ENCODE results near the gene TSPAN10. TPM values are rescaled to one million over a fixed set of nuclear protein-coding genes. Genes with fewer than 3 reads are reported as not detected.

Gene TSPAN10
- total and polyA plus RNA-seq, 9 of the 15 experiments (the other 6 are each of a cell fraction or from before 2014, with no cell fraction given) = 0.05 to 0.31 (median 0.13) TPM; not detected in 1

DNA sequence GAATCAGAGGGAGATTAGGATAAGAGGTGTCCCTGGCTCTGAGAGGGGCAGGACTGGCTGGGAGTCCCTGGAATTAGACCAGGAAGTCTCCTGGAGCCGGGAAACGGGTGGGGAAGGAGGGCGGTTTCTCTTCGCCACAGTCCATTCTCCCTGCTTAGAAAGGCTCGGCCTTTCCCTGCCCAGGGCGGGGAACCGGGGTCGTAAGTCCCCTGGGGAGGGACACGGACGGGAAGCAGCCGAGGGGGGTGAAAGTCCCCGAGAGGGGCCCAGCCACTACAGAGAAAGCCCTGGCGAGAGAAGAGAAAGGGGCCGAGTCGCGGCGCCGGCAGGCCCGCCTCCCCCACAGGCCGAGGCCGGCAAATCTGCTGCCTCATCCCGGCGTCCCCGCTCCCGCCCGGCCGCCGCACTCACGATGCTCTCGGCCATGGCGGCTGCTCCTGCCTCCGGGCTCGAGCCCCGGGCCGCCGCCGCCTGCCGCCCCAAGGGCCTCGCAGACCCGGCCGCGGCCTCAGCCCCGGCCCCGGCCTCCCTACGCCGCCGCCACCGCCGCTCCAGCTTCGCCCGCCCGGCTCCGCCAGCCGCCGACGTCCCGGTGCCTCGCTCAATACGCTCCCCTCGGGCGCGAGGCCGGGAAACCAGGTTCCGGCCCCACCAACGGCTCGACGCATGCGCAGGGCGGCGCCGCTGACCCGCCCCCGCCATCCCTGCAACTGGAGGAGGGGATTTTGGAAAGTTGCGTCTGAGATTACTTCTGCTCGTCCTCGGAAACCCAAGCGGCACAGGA is at the start of gene TSPAN10, which contains the start of gene NPLOC4 (continued):
- TF ChIP-seq LCOR (CRISPR knock-in tag; IDR thresholded peaks at IDR 0.05) (peak; percentile 68; the same call in 1 of the 2 replicates), NCOA6 (IDR thresholded peaks at IDR 0.05) (no peak), MBD2 (IDR thresholded peaks at IDR 0.05; ENCODE audit: borderline replicate concordance, low read depth) (0 out of 2 replicates have a peak, but pooled peaks have one; percentile 30), RBM25 (IDR thresholded peaks at IDR 0.05; ENCODE audit: low read depth, low read length, severe bottlenecking) (peak; percentile 26), ZNF121 (CRISPR knock-in tag; conservative IDR thresholded peaks at IDR 0.05) (no peak), NR2C2 (CRISPR knock-in tag; IDR thresholded peaks at IDR 0.05) (no peak), NR2C2 (tag; IDR thresholded peaks at IDR 0.05) (peak; percentile 68), NEUROD1 (IDR thresholded peaks at IDR 0.05; ENCODE audit: borderline replicate concordance, low read depth, low read length, partially characterized antibody) (peak; percentile 63), ZBTB1 (CRISPR knock-in tag; IDR thresholded peaks at IDR 0.05; ENCODE audit: borderline replicate concordance, low read depth) (no peak), SOX6 (IDR thresholded peaks at IDR 0.05) (peak; percentile 53), NCOR1 (IDR thresholded peaks at IDR 0.05) (peak; percentile 15; the same call in 1 of the 2 replicates), RBBP5 (IDR thresholded peaks at IDR 0.05; ENCODE audit: borderline replicate concordance, insufficient read depth, low read length, poor library complexity, severe bottlenecking) (peak; percentile 95), KDM1A (IDR thresholded peaks at IDR 0.05) (0 out of 4 replicates have a peak, but pooled peaks of 1 of the 2 experiments have one; percentile 7), HDAC6 (IDR thresholded peaks at IDR 0.05; ENCODE audit: low read depth, low read length) (no peak), MAZ (CRISPR knock-in tag; conservative IDR thresholded peaks at IDR 0.05 in 1 of 2, IDR thresholded peaks at IDR 0.05 in 1 of 2) (peak; percentile 85 to 91), CXXC5 (CRISPR knock-in tag; IDR thresholded peaks at IDR 0.05) (peak; percentile 95), SUPT5H (IDR thresholded peaks at IDR 0.05) (no peak), SRSF1 (IDR thresholded peaks at IDR 0.05; ENCODE audit: low read depth, low read length) (no peak), TOE1 (IDR thresholded peaks at IDR 0.05; ENCODE audit: borderline replicate concordance) (no peak), TOE1 (CRISPR knock-in tag; IDR thresholded peaks at IDR 0.05; ENCODE audit: borderline replicate concordance, low read depth) (no peak)
- TF ChIP-seq, protein P1, sequence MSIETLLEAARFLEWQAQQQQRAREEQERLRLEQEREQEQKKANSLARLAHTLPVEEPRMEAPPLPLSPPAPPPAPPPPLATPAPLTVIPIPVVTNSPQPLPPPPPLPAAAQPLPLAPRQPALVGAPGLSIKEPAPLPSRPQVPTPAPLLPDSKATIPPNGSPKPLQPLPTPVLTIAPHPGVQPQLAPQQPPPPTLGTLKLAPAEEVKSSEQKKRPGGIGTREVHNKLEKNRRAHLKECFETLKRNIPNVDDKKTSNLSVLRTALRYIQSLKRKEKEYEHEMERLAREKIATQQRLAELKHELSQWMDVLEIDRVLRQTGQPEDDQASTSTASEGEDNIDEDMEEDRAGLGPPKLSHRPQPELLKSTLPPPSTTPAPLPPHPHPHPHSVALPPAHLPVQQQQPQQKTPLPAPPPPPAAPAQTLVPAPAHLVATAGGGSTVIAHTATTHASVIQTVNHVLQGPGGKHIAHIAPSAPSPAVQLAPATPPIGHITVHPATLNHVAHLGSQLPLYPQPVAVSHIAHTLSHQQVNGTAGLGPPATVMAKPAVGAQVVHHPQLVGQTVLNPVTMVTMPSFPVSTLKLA (conservative IDR thresholded peaks at IDR 0.05) = peak in 1 of 2 experiments; percentile 63; a peak in 1 of 4 replicates
- TF ChIP-seq, protein P2, sequence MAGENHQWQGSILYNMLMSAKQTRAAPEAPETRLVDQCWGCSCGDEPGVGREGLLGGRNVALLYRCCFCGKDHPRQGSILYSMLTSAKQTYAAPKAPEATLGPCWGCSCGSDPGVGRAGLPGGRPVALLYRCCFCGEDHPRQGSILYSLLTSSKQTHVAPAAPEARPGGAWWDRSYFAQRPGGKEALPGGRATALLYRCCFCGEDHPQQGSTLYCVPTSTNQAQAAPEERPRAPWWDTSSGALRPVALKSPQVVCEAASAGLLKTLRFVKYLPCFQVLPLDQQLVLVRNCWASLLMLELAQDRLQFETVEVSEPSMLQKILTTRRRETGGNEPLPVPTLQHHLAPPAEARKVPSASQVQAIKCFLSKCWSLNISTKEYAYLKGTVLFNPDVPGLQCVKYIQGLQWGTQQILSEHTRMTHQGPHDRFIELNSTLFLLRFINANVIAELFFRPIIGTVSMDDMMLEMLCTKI (IDR thresholded peaks at IDR 0.05; ENCODE audit: partially characterized antibody) = no peak
- TF ChIP-seq, protein P3, sequence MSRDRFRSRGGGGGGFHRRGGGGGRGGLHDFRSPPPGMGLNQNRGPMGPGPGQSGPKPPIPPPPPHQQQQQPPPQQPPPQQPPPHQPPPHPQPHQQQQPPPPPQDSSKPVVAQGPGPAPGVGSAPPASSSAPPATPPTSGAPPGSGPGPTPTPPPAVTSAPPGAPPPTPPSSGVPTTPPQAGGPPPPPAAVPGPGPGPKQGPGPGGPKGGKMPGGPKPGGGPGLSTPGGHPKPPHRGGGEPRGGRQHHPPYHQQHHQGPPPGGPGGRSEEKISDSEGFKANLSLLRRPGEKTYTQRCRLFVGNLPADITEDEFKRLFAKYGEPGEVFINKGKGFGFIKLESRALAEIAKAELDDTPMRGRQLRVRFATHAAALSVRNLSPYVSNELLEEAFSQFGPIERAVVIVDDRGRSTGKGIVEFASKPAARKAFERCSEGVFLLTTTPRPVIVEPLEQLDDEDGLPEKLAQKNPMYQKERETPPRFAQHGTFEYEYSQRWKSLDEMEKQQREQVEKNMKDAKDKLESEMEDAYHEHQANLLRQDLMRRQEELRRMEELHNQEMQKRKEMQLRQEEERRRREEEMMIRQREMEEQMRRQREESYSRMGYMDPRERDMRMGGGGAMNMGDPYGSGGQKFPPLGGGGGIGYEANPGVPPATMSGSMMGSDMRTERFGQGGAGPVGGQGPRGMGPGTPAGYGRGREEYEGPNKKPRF (IDR thresholded peaks at IDR 0.05; ENCODE audit: low read depth, low read length) = no peak
